ENCODE results near the gene TCL1B.

The TCL1B gene

DNA sequence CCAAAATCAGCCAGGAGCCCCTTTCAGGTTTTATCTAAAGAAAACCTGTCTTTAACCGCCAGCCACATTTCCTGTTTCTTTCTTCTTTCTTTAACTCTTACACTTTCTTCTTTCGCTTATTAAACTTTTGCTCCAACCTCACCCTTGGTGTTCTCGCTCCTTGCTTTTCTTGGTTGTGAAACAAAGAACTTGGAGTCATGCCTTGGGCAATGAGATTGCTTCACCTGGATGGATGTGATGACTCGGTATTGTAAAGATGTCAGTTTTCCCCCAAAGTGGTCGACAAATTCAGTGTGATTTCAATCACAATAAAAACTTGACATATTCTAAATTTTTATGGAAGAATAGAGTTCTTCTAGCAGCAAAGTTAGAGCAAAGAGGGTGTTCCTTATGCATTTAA lies 43.9 kb downstream of the TCL1B start:
- TF ChIP-seq AEBP2 (tag by site-specific recombination; IDR thresholded peaks at IDR 0.05; ENCODE audit: borderline replicate concordance), result no peak
- no peak for TF ChIP-seq ZNF2 (tag by site-specific recombination; IDR thresholded peaks at IDR 0.05)
- no peak for TF ChIP-seq TRIM28 (IDR thresholded peaks at IDR 0.05; ENCODE audit: borderline replicate concordance, low read length)
- TF ChIP-seq, protein P1, sequence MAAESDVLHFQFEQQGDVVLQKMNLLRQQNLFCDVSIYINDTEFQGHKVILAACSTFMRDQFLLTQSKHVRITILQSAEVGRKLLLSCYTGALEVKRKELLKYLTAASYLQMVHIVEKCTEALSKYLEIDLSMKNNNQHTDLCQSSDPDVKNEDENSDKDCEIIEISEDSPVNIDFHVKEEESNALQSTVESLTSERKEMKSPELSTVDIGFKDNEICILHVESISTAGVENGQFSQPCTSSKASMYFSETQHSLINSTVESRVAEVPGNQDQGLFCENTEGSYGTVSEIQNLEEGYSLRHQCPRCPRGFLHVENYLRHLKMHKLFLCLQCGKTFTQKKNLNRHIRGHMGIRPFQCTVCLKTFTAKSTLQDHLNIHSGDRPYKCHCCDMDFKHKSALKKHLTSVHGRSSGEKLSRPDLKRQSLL (tag by site-specific recombination; IDR thresholded peaks at IDR 0.05), result no peak
- no peak for TF ChIP-seq ZNF433 (tag by site-specific recombination; IDR thresholded peaks at IDR 0.05; ENCODE audit: low read depth)
- no peak for TF ChIP-seq SALL2 (tag by site-specific recombination; IDR thresholded peaks at IDR 0.05; ENCODE audit: borderline replicate concordance)
- no peak for TF ChIP-seq MYNN (tag by site-specific recombination; IDR thresholded peaks at IDR 0.05; ENCODE audit: borderline replicate concordance)
- Histone ChIP-seq H3K27ac (ENCODE audit: extremely low read depth, low read depth, low read length) (no peak overlapping the region), H3K4me1 (ENCODE audit: control insufficient read depth, insufficient read depth, low read length) (no peaks in the 10 kb centered on the region), H3K36me3 (ENCODE audit: control insufficient read depth in 2 of 2, insufficient read depth in 1 of 2, low read length in 2 of 2) (no peaks in the 10 kb centered on the region), H3K4me3 (ENCODE audit: low read depth, low read length) (no peak overlapping the region), H3K9me3 (ENCODE audit: control insufficient read depth, insufficient read depth, low read depth, low read length) (no peaks in the 10 kb centered on the region)
- POLR2A ChIA-PET, result no interaction called here
- CTCF ChIA-PET, result no interaction called here

- H3K4me1 ChIP-seq (ENCODE audit: control insufficient read depth, insufficient read depth, low read length), result no peaks in the 10 kb centered on the region
- TF ChIP-seq BCL11A (tag by site-specific recombination; IDR thresholded peaks at IDR 0.05; ENCODE audit: low read depth), result no peak
- no peak for TF ChIP-seq ZNF560 (tag by site-specific recombination; IDR thresholded peaks at IDR 0.05; ENCODE audit: borderline replicate concordance)
- no peak for TF ChIP-seq ZBTB1 (tag by site-specific recombination; IDR thresholded peaks at IDR 0.05)
- TF ChIP-seq ZNF274 (IDR thresholded peaks at IDR 0.05; ENCODE audit: low read length), result no peak
- TF ChIP-seq ZNF274 (tag by site-specific recombination; IDR thresholded peaks at IDR 0.05; ENCODE audit: borderline replicate concordance), result no peak
- TF ChIP-seq ZNF626 (tag by site-specific recombination; IDR thresholded peaks at IDR 0.05), result no peak
- no peak for TF ChIP-seq ZNF837 (tag by site-specific recombination; IDR thresholded peaks at IDR 0.05)
- no peak for TF ChIP-seq SETDB1 (IDR thresholded peaks at IDR 0.05; ENCODE audit: insufficient read length, low read length)
- TF ChIP-seq REST (tag by site-specific recombination; IDR thresholded peaks at IDR 0.05), result no peak
- no peak overlapping the region for H3K27ac ChIP-seq (ENCODE audit: extremely low read depth, low read depth, low read length)
- ChIA-PET CTCF (interaction anchor here (0.7 kb wide), 1 partner anchor 41 kb away, joined by 3 read pairs; no protein-coding TSS in a partner anchor), POLR2A (no interaction called here)
- H3K4me3 ChIP-seq (ENCODE audit: low read depth, low read length), result no peak overlapping the region
- H3K9me3 ChIP-seq (ENCODE audit: control insufficient read depth, insufficient read depth, low read depth, low read length), result no peaks in the 10 kb centered on the region
- H3K36me3 ChIP-seq (ENCODE audit: control insufficient read depth in 2 of 2, insufficient read depth in 1 of 2, low read length in 2 of 2), result no peaks in the 10 kb centered on the region
Observed at GRCh38 chr14:95733212-95733611, 47.0 kb downstream of the TCL1B start.

- CTCF ChIA-PET, result interaction anchor here (1.5 kb wide), 1 partner anchor 127 kb away, joined by 3 read pairs; no protein-coding TSS in a partner anchor
- Histone ChIP-seq H3K36me3 (ENCODE audit: control insufficient read depth in 2 of 2, insufficient read depth in 1 of 2, low read length in 2 of 2) (no peaks in the 10 kb centered on the region), H3K9me3 (ENCODE audit: control insufficient read depth, insufficient read depth, low read depth, low read length) (no peaks in the 10 kb centered on the region), H3K4me3 (ENCODE audit: low read depth, low read length) (no peak overlapping the region), H3K27ac (ENCODE audit: extremely low read depth, low read depth, low read length) (no peak overlapping the region), H3K4me1 (ENCODE audit: control insufficient read depth, insufficient read depth, low read length) (peaks cover 8% of the 10 kb centered on the region)
- POLR2A ChIA-PET, result no interaction called here
- no peak for TF ChIP-seq ZNF624 (tag by site-specific recombination; IDR thresholded peaks at IDR 0.05)
- TF ChIP-seq PRDM1 (tag by site-specific recombination; IDR thresholded peaks at IDR 0.05), result no peak
- no peak for TF ChIP-seq ZNF530 (tag by site-specific recombination; IDR thresholded peaks at IDR 0.05; ENCODE audit: low read depth)
- no peak for TF ChIP-seq KLF1 (tag by site-specific recombination; IDR thresholded peaks at IDR 0.05)
Observed at GRCh38 chr14:95739356-95739755, 53.1 kb downstream of the TCL1B start.
